ENCODE data around the gene INHBB.
A peak's percentile ranks its signal among the peaks of the same experiment; 100 is the strongest.
"Not testable (repeated sequence)": the region's sequence is repeated elsewhere in the genome, so short reads cannot be mapped to it uniquely, and the experiment has no call there.

Gene INHBB

GRCh38 chr2:120346026-120346666 lies at the start of gene INHBB:
Gene INHBB, plus strand, starts transcription at chr2:120346136. Its CDS starts 53 bp downstream, at chr2:120346189.
- no peak for DNase-seq (ENCODE audit: low read depth in 2 of 3, low spot score in 2 of 3)

- DNase-seq (ENCODE audit: low read depth in 2 of 3, low spot score in 2 of 3), result no peak
Observed at GRCh38 chr2:120298173-120298835, 47.6 kb upstream of the INHBB start.

GRCh38 chr2:120299004-120299403 lies 46.9 kb upstream of the INHBB start:
- DNase-seq (ENCODE audit: low read depth in 2 of 3, low spot score in 2 of 3), result no peak

- DNase-seq (ENCODE audit: low read depth in 2 of 3, low spot score in 2 of 3), result no peak
Observed at GRCh38 chr2:120299561-120299960, 46.4 kb upstream of the INHBB start.

GRCh38 chr2:120300385-120300784 lies 45.6 kb upstream of the INHBB start:
- no peak for DNase-seq (ENCODE audit: low read depth in 2 of 3, low spot score in 2 of 3)

GRCh38 chr2:120301284-120301683 lies 44.7 kb upstream of the INHBB start:
- DNase-seq (ENCODE audit: low read depth in 2 of 3, low spot score in 2 of 3), result no peak

GRCh38 chr2:120302301-120302700 lies 43.6 kb upstream of the INHBB start:
- DNase-seq (ENCODE audit: low read depth in 2 of 3, low spot score in 2 of 3), result no peak

- DNase-seq (ENCODE audit: low read depth in 2 of 3, low spot score in 2 of 3), result no peak
Observed at GRCh38 chr2:120303177-120303576, 42.8 kb upstream of the INHBB start.

- DNase-seq (ENCODE audit: low read depth in 2 of 3, low spot score in 2 of 3), result no peak
Observed at GRCh38 chr2:120305296-120305695, 40.6 kb upstream of the INHBB start.

GRCh38 chr2:120305937-120306490 lies 39.9 kb upstream of the INHBB start:
- no peak for DNase-seq (ENCODE audit: low read depth in 2 of 3, low spot score in 2 of 3)

GRCh38 chr2:120307482-120307881 lies 38.5 kb upstream of the INHBB start:
- no peak for DNase-seq (ENCODE audit: low read depth in 2 of 3, low spot score in 2 of 3)

- DNase-seq (ENCODE audit: low read depth in 2 of 3, low spot score in 2 of 3), result no peak
Observed at GRCh38 chr2:120308038-120308910, 37.7 kb upstream of the INHBB start.

GRCh38 chr2:120310136-120310535 lies 35.8 kb upstream of the INHBB start:
- DNase-seq (ENCODE audit: low read depth in 2 of 3, low spot score in 2 of 3), result no peak

- not testable (repeated sequence) for DNase-seq (ENCODE audit: low read depth in 2 of 3, low spot score in 2 of 3)
Observed at GRCh38 chr2:120310841-120311240, 35.1 kb upstream of the INHBB start.

GRCh38 chr2:120312076-120312475 lies 33.9 kb upstream of the INHBB start:
- no peak for DNase-seq (ENCODE audit: low read depth in 2 of 3, low spot score in 2 of 3)

GRCh38 chr2:120312860-120313694 lies 32.9 kb upstream of the INHBB start:
- DNase-seq (ENCODE audit: low read depth in 2 of 3, low spot score in 2 of 3), result peak; percentile 47 to 60 (median 56)

- DNase-seq (ENCODE audit: low read depth in 2 of 3, low spot score in 2 of 3), result no peak
Observed at GRCh38 chr2:120313695-120314615, 32.0 kb upstream of the INHBB start.

- DNase-seq (ENCODE audit: low read depth in 2 of 3, low spot score in 2 of 3), result no peak
Observed at GRCh38 chr2:120314690-120315366, 31.1 kb upstream of the INHBB start.
